ENCODE measurements around the gene TNFRSF8. TPM values are rescaled to one million over a fixed set of nuclear protein-coding genes. Genes with fewer than 3 reads are reported as not detected.
A peak's percentile ranks its signal among the peaks of the same experiment; 100 is the strongest.
"Not testable (repeated sequence)": the region's sequence is repeated elsewhere in the genome, so short reads cannot be mapped to it uniquely, and the experiment has no call there.

The TNFRSF8 gene
- total RNA-seq, 2 donors from 2014 or later = 0.84 to 41.5 TPM

DNA sequence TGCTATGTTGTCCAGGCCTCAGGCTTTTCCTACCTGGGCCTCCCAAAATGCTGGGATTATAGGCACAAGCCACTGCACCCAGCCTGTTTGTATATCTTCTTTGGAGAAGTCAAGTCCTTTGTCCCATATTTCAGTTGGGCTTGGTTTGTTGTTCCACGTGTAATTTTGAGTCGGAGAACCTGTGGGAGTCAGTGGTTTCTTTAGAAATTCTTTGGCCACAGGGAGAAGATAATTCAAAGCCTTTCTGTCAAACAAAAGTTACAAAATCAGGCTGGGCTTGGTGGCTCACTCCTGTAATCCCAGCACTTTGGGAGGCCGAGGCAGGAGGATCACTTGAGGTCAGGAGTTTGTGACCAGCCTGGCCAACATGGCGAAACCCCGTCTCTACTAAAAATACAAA is 29.7 kb upstream of the TNFRSF8 start:
- not testable (repeated sequence) for ATAC-seq; DNase-seq (ENCODE audit: low spot score in 2 of 2); H3K9me3 Mint-ChIP-seq; H3K27ac Mint-ChIP-seq; H3K36me3 Mint-ChIP-seq

DNA sequence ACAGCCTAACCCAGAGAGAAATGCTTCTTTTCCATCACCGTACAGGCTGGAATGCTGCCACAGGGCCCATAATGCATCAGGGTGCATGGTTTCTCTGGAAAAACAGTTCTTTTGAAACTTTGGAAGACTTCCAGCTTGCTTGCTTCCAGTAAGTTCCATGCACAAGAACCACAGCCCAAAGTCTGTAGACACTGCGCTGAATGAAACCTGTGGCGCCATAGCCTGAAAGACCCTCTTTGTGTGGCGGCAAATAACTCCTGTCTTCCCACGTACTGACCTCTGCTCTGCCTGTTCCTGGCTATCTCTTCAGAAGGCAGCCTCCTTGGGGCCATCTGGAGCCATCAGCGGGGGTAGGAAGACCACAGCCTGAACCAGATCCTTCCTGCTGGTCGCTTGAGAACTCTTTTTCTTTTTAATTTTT is 28.7 kb upstream of the TNFRSF8 start:
- no peak for ATAC-seq

DNA sequence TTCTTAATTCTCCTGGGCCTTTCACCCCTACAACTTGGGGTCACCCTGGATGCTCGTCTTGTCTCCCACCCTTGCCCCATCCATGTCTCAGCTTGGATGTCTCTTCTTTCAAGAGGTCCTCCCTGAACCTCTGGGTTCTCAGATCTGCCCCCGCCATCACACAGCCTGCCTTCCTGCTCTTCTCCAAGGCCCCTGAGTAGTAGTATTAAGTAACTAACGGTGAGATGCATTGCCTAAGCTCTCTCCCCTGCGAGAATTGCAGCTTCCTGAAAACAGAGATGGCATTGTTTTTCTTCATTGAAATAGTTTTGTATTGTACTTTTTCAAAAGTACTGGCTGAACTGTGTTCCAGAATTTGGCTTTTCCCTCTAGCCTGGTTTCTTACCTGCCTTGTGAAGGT is 27.8 kb upstream of the TNFRSF8 start:
- DNase-seq (ENCODE audit: low spot score in 2 of 2) (no peak), ATAC-seq (no peak)
- H3K9me3 Mint-ChIP-seq = no peaks in the 10 kb centered on the region
- H3K27ac Mint-ChIP-seq = no peak overlapping the region
- no peaks in the 10 kb centered on the region for H3K36me3 Mint-ChIP-seq

More for the DNA sequence above, 28.7 kb upstream of the TNFRSF8 start:
- H3K36me3 Mint-ChIP-seq = no peaks in the 10 kb centered on the region
- no peak for DNase-seq (ENCODE audit: low spot score in 2 of 2)
- no peak overlapping the region for H3K27ac Mint-ChIP-seq
- H3K9me3 Mint-ChIP-seq = no peaks in the 10 kb centered on the region

DNA sequence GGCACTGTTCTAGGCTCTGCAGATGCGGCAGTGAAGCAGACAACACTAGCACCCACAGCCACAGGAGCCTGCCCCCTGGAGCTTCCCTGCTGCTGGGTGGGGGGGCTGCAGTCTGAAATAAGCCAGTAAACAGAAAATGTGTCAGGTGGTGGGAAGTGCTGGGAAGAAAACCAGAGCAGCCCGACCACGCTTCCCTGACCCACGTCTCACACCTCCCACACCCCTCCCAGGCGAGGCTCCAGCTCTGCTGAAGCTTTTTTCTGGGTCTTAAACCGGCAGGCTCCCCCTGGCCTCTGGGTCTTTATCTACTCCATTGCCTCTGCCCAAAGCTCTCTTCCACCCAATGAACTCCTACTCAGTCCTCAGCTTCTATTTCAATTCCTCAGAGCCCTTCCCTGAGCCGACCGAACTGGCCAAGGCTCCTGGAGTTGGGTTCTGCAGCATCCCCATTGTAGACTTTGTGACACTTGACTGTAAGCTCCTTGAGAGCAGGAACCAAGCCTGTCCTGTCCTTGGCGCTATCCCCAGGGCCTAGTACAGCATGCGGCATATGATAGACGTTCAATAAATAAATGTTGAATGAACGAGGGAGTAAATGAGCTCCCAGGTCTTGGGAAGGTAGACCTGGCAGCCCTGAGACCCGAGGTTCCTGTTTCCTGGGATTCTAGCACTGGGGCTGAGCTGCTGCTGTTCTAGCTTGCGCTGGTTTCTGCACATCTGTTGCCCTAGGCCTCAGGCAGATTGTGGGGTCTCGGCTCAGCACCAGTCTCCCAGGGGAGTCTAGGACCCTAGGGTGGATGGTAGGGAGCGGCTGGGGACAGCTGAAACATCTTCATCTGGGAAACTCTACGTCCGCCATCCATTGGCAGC is 25.4 kb upstream of the TNFRSF8 start:
- no peak for DNase-seq (ENCODE audit: low spot score in 2 of 2)
- Mint-ChIP-seq H3K9me3 (no peaks in the 10 kb centered on the region), H3K36me3 (no peaks in the 10 kb centered on the region), H3K27ac (no peak overlapping the region)
- no peak for ATAC-seq

DNA sequence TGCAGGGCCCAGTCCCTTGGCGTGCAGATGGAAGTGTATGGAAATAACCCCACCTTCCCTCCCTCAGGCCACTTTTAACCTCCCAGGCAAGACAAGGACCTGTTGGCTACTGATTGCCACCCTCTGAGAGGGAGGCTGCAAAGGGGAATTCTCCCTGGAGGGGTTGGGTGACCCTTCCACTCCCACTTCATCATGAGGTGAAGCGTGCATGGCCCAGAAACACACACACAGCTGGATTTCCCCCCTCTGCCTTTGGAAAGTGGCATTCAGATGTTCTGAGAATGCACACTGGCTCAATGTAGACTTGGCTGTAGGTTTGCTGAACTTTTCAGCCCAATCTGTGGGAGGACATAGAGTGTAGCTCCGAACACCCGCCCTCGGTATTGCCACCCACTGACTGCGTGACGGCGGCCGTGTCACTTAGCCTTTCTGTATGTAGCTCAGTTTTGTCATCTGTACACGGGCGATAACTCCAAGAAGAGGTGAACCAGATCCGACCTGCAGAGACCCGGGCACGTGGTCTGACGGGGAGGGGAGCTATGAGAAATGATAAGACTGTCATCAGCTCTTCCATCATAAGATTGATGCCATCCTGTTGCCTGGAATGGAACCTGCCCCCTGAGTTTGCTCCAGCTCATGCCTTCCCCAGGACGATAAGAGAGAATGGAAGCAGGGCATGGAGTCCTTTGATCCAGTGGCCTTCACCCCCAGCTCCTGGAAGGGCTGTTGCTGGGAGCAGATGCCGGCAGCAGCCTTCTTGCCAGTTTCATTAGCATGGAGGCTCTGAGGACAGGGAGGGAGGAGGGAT is 24.5 kb upstream of the TNFRSF8 start:
- Mint-ChIP-seq H3K36me3 (no peaks in the 10 kb centered on the region), H3K27ac (no peak overlapping the region), H3K9me3 (no peaks in the 10 kb centered on the region)
- no peak for ATAC-seq
- DNase-seq (ENCODE audit: low spot score in 2 of 2) = no peak

DNA sequence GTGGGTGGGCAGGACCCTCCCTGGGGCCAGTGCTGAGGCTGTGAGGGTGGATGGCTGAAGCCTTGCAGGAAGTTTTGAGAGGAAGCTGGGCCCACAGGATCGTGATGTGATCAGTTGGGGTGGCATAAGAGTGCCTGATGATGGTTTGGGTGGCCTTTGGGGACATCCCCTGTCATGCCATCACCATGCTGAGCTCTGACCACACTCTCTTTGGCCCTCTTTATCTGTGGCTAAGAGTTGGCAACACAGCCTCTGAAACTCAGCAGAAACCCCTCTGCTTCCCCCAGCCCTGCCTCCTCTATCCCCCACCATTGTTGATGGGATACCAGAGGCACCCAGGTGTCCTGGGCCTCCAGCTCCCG is 24.0 kb upstream of the TNFRSF8 start:
- no peak overlapping the region for H3K27ac Mint-ChIP-seq

DNA sequence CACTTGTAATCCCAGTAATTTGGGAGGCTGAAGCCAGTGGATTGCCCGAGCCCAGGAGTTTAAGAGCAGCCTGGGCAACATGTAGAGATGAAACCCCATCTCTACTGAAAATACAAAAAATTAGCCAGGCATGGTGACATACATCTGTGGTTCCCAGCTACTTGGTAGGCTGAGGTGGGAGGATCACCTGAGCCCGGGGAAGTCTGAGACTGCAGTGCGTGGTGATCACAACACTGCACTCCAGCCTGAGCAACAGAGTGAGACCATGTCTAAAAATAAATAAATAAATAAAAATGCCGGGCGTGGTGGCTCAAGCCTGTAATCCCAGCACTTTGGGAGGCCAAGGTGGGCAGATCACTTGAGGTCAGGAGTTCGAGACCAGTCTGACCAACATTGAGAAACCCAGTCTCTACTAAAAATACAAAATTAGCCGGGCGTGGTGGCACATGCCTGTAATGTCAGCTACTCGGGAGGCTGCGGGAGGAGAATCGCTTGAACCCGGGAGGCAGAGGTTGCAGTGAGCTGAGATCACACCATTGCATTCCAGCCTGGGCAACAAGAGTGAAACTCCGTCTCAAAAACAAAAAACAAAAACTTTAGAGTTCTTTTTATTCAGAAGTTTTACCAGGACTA is 23.2 kb upstream of the TNFRSF8 start:
- H3K9me3 Mint-ChIP-seq; ATAC-seq; H3K36me3 Mint-ChIP-seq; DNase-seq (ENCODE audit: low spot score in 2 of 2); H3K27ac Mint-ChIP-seq: not testable (repeated sequence)

More for the DNA sequence above, 24.0 kb upstream of the TNFRSF8 start:
- Mint-ChIP-seq H3K9me3 (no peaks in the 10 kb centered on the region), H3K36me3 (no peaks in the 10 kb centered on the region)
- DNase-seq (ENCODE audit: low spot score in 2 of 2) (no peak), ATAC-seq (peak in 1 of 2 donors; percentile 76)

DNA sequence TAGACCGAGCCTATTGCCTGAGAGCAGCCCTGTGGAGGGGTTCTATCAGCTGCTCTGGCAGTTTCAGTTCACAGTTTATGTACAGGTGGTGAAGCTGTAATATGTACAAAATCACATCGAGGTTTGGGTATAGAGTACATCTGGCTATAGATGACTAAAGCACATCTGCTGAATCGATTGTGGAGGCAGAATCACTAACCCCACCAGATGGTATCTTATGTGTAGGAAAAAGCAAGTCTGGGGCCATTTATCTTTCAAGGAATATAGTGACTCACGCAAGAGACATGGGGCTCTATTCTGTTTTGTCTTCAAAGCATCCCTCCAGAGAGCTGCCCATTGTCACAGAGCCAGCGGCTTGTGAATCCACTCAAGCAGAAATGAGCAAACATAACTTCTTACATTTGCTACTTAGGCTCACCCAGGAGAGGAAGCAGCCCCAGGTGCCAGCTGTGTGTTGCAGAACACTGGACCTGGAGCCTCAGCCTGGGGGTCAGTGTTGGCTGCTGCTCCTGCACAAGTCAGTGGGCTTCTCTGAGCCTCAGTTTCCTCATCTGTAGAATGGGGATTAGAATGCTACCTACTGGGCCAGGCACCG is 22.5 kb upstream of the TNFRSF8 start:
- DNase-seq (ENCODE audit: low spot score in 2 of 2) (peak in 1 of 2 donors; percentile 31), ATAC-seq (peak; percentile 76 to 92)
- no peaks in the 10 kb centered on the region for H3K9me3 Mint-ChIP-seq
- H3K36me3 Mint-ChIP-seq = no peaks in the 10 kb centered on the region
- no peak overlapping the region for H3K27ac Mint-ChIP-seq

DNA sequence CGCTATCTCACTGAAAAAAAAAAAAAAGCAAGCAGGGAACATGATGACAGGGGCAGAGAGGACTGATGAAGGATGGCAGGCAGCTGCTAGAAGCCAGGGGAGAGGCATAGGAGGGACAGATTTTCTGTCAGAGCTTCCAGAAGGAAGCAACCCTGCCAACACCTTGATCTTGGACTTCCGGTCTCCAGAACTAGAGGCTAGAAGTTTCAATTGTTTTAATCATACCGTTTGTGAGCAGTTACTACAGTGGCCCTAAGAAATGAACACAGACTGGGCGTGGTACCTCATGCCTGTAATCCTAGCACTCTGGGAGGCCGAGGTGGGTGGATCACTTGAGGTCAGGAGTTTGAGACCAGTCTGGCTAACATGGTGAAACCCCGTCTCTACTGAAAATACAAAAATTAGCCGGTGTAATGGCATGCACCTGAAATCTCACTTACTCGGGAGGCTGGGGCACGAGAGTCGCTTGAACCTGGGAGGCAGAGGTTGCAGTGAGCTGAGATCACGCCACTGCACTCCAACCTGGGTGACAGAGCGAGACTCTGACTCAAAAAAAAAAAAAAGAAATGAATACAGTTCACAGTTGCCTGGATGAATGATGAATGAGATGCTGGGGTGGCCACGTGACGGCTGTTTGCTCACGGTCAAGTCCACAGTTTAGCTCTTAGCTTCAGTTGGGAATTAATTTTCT is 18.8 kb upstream of the TNFRSF8 start:
- H3K27ac Mint-ChIP-seq = peak overlapping the region in 1 of 2 donors; percentile 5
- not testable (repeated sequence) for H3K36me3 Mint-ChIP-seq; DNase-seq (ENCODE audit: low spot score in 2 of 2); H3K9me3 Mint-ChIP-seq; ATAC-seq

DNA sequence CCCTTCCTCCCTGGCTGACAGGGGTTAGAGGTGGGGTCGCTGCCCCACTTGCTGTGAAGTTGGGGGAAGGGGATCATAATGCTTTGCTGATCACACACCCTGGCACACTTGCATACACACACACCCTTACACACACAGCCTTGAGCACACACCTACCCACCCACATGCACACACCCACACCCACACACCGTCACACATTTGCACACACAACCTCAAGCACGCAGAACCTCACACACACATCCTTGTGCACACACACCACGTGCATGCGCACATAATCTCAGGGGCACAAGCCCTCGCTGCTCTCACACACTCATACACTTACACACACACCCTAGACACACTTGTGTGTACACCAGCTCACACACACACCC is 16.4 kb upstream of the TNFRSF8 start:
- DNase-seq (ENCODE audit: low spot score in 2 of 2) (no peak), ATAC-seq (no peak)
- H3K36me3 Mint-ChIP-seq = no peaks in the 10 kb centered on the region
- no peak overlapping the region for H3K27ac Mint-ChIP-seq
- H3K9me3 Mint-ChIP-seq = no peaks in the 10 kb centered on the region

DNA sequence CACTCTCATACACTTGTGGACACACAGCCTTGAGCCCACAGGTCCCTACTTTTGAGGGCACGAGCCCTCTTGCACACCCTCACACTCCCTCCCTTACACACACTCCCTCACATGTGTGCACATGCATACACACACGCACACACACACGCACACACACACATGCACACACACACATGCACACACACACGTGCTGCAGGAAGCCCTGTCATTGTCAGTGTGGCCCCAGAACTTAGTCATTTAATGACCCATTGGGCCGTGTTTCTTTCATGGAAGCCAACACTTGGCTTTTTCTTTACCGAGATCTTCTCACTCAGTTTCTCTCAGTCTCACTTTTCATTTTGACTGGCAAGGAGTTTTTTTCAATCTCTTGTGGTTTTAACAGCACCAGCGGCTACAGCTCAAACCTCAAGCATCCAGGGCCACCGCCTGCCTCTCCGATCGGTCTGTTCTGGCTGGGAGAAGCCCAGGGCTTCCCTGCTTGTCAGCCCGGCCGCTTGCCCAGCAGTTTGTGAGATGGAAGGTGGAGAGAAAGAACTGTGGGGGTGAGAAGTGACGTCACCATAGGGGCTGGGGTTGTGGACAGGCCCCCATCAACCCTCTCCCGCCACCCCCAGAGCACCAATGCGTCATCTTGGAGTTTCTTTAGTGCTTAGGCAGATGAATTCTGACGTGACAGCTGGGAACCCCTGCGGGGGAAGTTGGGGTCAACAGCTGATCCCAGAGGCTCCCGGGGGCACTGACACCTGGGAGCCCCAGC is 15.8 kb upstream of the TNFRSF8 start:
- no peaks in the 10 kb centered on the region for H3K9me3 Mint-ChIP-seq
- H3K27ac Mint-ChIP-seq = no peak overlapping the region
- DNase-seq (ENCODE audit: low spot score in 2 of 2) (peak; percentile 73 to 77), ATAC-seq (peak; percentile 86 to 88)
- H3K36me3 Mint-ChIP-seq = no peaks in the 10 kb centered on the region

DNA sequence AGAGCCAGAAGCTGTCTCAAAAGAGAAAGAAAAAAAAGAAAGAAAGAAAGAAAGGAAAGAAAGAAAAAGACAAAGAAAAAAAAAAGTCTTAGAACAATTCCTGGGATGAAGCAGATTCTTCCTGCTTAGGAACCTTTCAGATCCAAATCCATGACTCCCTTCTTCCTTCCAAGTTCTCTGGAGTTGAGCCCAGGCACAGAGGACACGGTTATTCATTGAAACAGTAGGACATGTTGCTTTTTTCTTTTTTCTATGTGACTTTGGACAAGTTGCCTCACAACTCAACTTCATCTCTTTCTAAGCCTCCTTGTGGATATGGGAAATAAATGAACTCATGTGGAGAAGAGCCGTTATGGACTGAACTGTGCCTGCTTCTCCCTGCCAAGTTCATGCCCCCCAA is 14.7 kb upstream of the TNFRSF8 start:
- DNase-seq (ENCODE audit: low spot score in 2 of 2) (no peak), ATAC-seq (no peak)
- Mint-ChIP-seq H3K36me3 (no peaks in the 10 kb centered on the region), H3K27ac (no peak overlapping the region), H3K9me3 (no peaks in the 10 kb centered on the region)

DNA sequence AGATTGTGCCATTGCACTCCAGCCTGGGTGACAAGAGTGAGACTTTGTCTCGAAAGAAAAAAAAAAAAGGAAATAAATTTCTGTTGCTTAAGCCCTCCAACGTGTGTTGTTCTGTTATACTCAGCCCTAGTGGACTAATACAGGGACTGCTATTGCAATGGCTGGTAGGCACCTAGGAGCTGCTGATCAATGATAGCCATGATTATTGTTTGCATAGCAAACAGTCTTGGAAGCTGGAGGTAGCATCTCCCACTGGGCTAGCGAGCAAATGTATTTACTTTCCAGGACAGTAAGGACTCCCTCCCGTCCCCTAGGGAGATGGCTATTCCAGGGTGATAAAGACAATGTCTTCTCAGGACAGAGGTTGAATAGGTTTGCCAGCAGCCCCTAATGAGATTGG is 13.5 kb upstream of the TNFRSF8 start:
- no peak overlapping the region for H3K27ac Mint-ChIP-seq
- H3K36me3 Mint-ChIP-seq = no peaks in the 10 kb centered on the region
- ATAC-seq (no peak), DNase-seq (ENCODE audit: low spot score in 2 of 2) (no peak)
- H3K9me3 Mint-ChIP-seq = no peaks in the 10 kb centered on the region

DNA sequence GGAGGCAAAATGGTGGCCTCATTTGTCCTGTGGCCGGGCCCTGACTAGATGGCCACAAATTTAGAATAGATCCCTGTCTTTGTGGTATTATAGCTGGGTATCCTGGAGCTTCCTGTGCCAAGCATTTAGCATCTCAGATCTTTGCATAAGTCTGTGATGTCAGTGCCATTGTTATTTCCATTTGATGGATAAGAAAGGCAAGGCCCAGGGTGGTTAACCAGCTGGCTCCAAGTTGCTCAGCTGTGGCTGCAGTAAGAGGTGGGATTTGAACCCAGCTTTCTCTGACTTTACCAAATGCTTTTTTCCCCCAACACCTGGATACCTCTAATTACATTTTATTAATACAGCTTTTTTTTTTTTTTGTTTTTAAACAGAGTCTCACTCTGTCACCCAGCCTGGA is 11.7 kb upstream of the TNFRSF8 start:
- ATAC-seq (no peak), DNase-seq (ENCODE audit: low spot score in 2 of 2) (no peak)
- peaks cover 0 to 4% of the 10 kb centered on the region in 2 donors for H3K36me3 Mint-ChIP-seq
- no peaks in the 10 kb centered on the region for H3K9me3 Mint-ChIP-seq
- H3K27ac Mint-ChIP-seq = no peak overlapping the region

DNA sequence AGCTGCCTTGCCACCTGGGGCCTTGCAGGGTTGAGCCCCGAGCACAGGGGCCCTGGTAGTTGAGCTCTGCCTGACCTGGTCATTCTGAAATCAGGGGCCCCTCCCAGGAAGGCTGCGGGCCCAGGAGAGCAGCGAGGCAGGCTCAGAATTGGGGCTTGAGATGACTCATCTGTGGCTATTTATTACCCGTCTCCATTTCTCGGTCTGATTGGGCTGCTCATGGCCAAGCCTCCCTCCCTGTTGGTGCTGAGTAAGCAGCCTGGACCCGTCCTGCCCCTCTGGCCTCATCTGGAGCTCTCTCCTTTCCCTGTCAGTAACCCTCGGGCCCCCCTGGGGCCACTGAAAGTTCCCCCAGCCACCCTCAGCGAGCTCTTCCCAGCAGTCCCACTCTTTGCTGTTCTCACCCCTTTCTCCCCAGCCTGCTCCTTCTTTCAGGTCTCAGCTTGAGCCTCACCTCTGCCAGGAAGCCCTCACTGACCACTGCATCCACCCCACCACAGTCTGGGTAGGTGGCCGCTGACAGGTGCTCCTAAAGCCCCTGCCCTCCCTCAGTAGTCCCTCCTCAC is 11.0 kb upstream of the TNFRSF8 start:
- ATAC-seq (peak; percentile 19), DNase-seq (ENCODE audit: low spot score in 2 of 2) (peak; percentile 45 to 64)
- H3K9me3 Mint-ChIP-seq = no peaks in the 10 kb centered on the region
- peaks cover 0 to 4% of the 10 kb centered on the region in 2 donors for H3K36me3 Mint-ChIP-seq
- peak overlapping the region; percentile 22 to 66 for H3K27ac Mint-ChIP-seq
